ENCODE results near the gene ASB18. TPM values are rescaled to one million over a fixed set of nuclear protein-coding genes. Genes with fewer than 3 reads are reported as not detected.
"Not testable (repeated sequence)": the region's sequence is repeated elsewhere in the genome, so short reads cannot be mapped to it uniquely, and the experiment has no call there.

ASB18 gene
- total and polyA plus RNA-seq, 5 experiments from 2014 or later: not detected

GRCh38 chr2:236271851-236272250, 7.6 kb upstream of the ASB18 start:
- Mint-ChIP-seq H3K4me1 (no peaks in the 10 kb centered on the region), H3K36me3 (peaks cover 0 to 9% (median 1%) of the 10 kb centered on the region in 3 donors), H3K27ac (no peak overlapping the region), H3K27me3 (peaks cover 12 to 54% (median 24%) of the 10 kb centered on the region in 5 donors), H3K4me3 (no peak overlapping the region), H3K9me3 (peaks cover 2 to 32% (median 12%) of the 10 kb centered on the region in 9 donors)
- DNase-seq (no peak), ATAC-seq (no peak)
- POLR2A ChIA-PET: no interaction called here

- H3K9me3 Mint-ChIP-seq: peaks cover 2 to 32% (median 12%) of the 10 kb centered on the region in 9 donors
- H3K4me3 Mint-ChIP-seq, POLR2A ChIA-PET, ATAC-seq, H3K36me3 Mint-ChIP-seq, H3K27ac Mint-ChIP-seq, H3K4me1 Mint-ChIP-seq, DNase-seq: not testable (repeated sequence)
- peaks cover 7 to 50% (median 20%) of the 10 kb centered on the region in 5 donors for H3K27me3 Mint-ChIP-seq
Measured at GRCh38 chr2:236269876-236270275, 5.7 kb upstream of the ASB18 start.

- peaks cover 5 to 40% (median 19%) of the 10 kb centered on the region in 5 donors for H3K27me3 Mint-ChIP-seq
- no peak overlapping the region for H3K4me3 Mint-ChIP-seq
- DNase-seq (no peak), ATAC-seq (no peak)
- POLR2A ChIA-PET: no interaction called here
- no peaks in the 10 kb centered on the region for H3K4me1 Mint-ChIP-seq
- H3K27ac Mint-ChIP-seq: no peak overlapping the region
- peaks cover 5 to 32% (median 18%) of the 10 kb centered on the region in 9 donors for H3K9me3 Mint-ChIP-seq
- H3K36me3 Mint-ChIP-seq: peaks cover 0 to 19% (median 0%) of the 10 kb centered on the region in 3 donors
Measured at GRCh38 chr2:236265675-236266074, 1.5 kb upstream of the ASB18 start.

- peaks cover 0 to 12% (median 0%) of the 10 kb centered on the region in 3 donors for H3K36me3 Mint-ChIP-seq
Measured at GRCh38 chr2:236262238-236262637, 2.0 kb downstream of the ASB18 start.

GRCh38 chr2:236261452-236261851, 2.8 kb downstream of the ASB18 start:
- Mint-ChIP-seq H3K27me3 (peaks cover 12 to 66% (median 35%) of the 10 kb centered on the region in 5 donors), H3K36me3 (peaks cover 0 to 12% (median 0%) of the 10 kb centered on the region in 3 donors), H3K4me3 (no peak overlapping the region), H3K9me3 (peaks cover 0 to 18% (median 8%) of the 10 kb centered on the region in 9 donors), H3K4me1 (no peaks in the 10 kb centered on the region), H3K27ac (no peak overlapping the region)
- ATAC-seq: no peak
- DNase-seq: no peak
- POLR2A ChIA-PET: no interaction called here

More at GRCh38 chr2:236262238-236262637, 2.0 kb downstream of the ASB18 start:
- POLR2A ChIA-PET: no interaction called here
- no peak overlapping the region for H3K27ac Mint-ChIP-seq
- DNase-seq (no peak), ATAC-seq (no peak)
- H3K4me3 Mint-ChIP-seq: no peak overlapping the region
- H3K4me1 Mint-ChIP-seq: no peaks in the 10 kb centered on the region
- peaks cover 0 to 18% (median 8%) of the 10 kb centered on the region in 9 donors for H3K9me3 Mint-ChIP-seq
- peaks cover 8 to 58% (median 34%) of the 10 kb centered on the region in 5 donors for H3K27me3 Mint-ChIP-seq

- Mint-ChIP-seq H3K36me3 (peaks cover 0 to 12% (median 0%) of the 10 kb centered on the region in 3 donors), H3K27ac (no peak overlapping the region), H3K9me3 (peaks cover 0 to 18% (median 8%) of the 10 kb centered on the region in 9 donors), H3K4me1 (no peaks in the 10 kb centered on the region), H3K4me3 (no peak overlapping the region), H3K27me3 (peaks cover 13 to 54% (median 33%) of the 10 kb centered on the region in 5 donors)
- POLR2A ChIA-PET: no interaction called here
- no peak for DNase-seq
- no peak for ATAC-seq
Measured at GRCh38 chr2:236259371-236259770, 4.8 kb downstream of the ASB18 start.

GRCh38 chr2:236257575-236257974, 6.6 kb downstream of the ASB18 start:
- Mint-ChIP-seq H3K9me3 (peaks cover 0 to 18% (median 8%) of the 10 kb centered on the region in 9 donors), H3K27me3 (peaks cover 13 to 60% (median 30%) of the 10 kb centered on the region in 5 donors)
- POLR2A ChIA-PET: no interaction called here

GRCh38 chr2:236257136-236257535, 7.1 kb downstream of the ASB18 start:
- Mint-ChIP-seq H3K36me3 (peaks cover 0 to 12% (median 0%) of the 10 kb centered on the region in 3 donors), H3K27me3 (peaks cover 15 to 62% (median 30%) of the 10 kb centered on the region in 5 donors)
- ATAC-seq: no peak

More at GRCh38 chr2:236257575-236257974, 6.6 kb downstream of the ASB18 start:
- DNase-seq (no peak), ATAC-seq (no peak)
- H3K4me1 Mint-ChIP-seq: no peaks in the 10 kb centered on the region
- no peak overlapping the region for H3K4me3 Mint-ChIP-seq
- no peak overlapping the region for H3K27ac Mint-ChIP-seq
- H3K36me3 Mint-ChIP-seq: peaks cover 0 to 12% (median 0%) of the 10 kb centered on the region in 3 donors

GRCh38 chr2:236256366-236256985, 7.7 kb downstream of the ASB18 start:
- peaks cover 0 to 5% (median 0%) of the 10 kb centered on the region in 3 donors for H3K36me3 Mint-ChIP-seq
- H3K27me3 Mint-ChIP-seq: peaks cover 15 to 63% (median 30%) of the 10 kb centered on the region in 5 donors
- no peaks in the 10 kb centered on the region for H3K4me1 Mint-ChIP-seq
- peaks cover 0 to 9% (median 3%) of the 10 kb centered on the region in 9 donors for H3K9me3 Mint-ChIP-seq
- H3K4me3 Mint-ChIP-seq: no peak overlapping the region
- DNase-seq: no peak
- no peak for ATAC-seq
- no peak overlapping the region for H3K27ac Mint-ChIP-seq
- POLR2A ChIA-PET: no interaction called here

More at GRCh38 chr2:236257136-236257535, 7.1 kb downstream of the ASB18 start:
- H3K4me1 Mint-ChIP-seq: no peaks in the 10 kb centered on the region
- no peak overlapping the region for H3K4me3 Mint-ChIP-seq
- POLR2A ChIA-PET: no interaction called here
- peaks cover 0 to 15% (median 8%) of the 10 kb centered on the region in 9 donors for H3K9me3 Mint-ChIP-seq
- H3K27ac Mint-ChIP-seq: no peak overlapping the region
- no peak for DNase-seq

- Mint-ChIP-seq H3K27me3 (peaks cover 5 to 53% (median 20%) of the 10 kb centered on the region in 5 donors), H3K4me1 (no peaks in the 10 kb centered on the region), H3K27ac (no peak overlapping the region), H3K9me3 (peaks cover 0 to 2% (median 0%) of the 10 kb centered on the region in 9 donors), H3K36me3 (no peaks in the 10 kb centered on the region), H3K4me3 (no peak overlapping the region)
- POLR2A ChIA-PET: no interaction called here
- ATAC-seq: no peak
- DNase-seq: no peak
Measured at GRCh38 chr2:236254674-236255073, 9.5 kb downstream of the ASB18 start.

- H3K36me3 Mint-ChIP-seq: no peaks in the 10 kb centered on the region
- no peaks in the 10 kb centered on the region for H3K4me1 Mint-ChIP-seq
- peaks cover 0 to 2% (median 0%) of the 10 kb centered on the region in 9 donors for H3K9me3 Mint-ChIP-seq
- POLR2A ChIA-PET: no interaction called here
- DNase-seq: no peak
- no peak for ATAC-seq
- H3K27me3 Mint-ChIP-seq: peaks cover 8 to 53% (median 15%) of the 10 kb centered on the region in 5 donors
- H3K4me3 Mint-ChIP-seq: no peak overlapping the region
- no peak overlapping the region for H3K27ac Mint-ChIP-seq
Measured at GRCh38 chr2:236254001-236254400, 10.2 kb downstream of the ASB18 start.

- H3K27me3 Mint-ChIP-seq: peaks cover 10 to 49% (median 12%) of the 10 kb centered on the region in 5 donors
- no peak for DNase-seq
- H3K36me3 Mint-ChIP-seq: no peaks in the 10 kb centered on the region
- H3K9me3 Mint-ChIP-seq: peaks cover 0 to 2% (median 0%) of the 10 kb centered on the region in 9 donors
- POLR2A ChIA-PET: no interaction called here
- H3K4me3 Mint-ChIP-seq: no peak overlapping the region
- ATAC-seq: no peak
- H3K27ac Mint-ChIP-seq: no peak overlapping the region
- no peaks in the 10 kb centered on the region for H3K4me1 Mint-ChIP-seq
Measured at GRCh38 chr2:236252602-236253001, 11.6 kb downstream of the ASB18 start.

GRCh38 chr2:236250909-236251579, 13.2 kb downstream of the ASB18 start:
- Mint-ChIP-seq H3K9me3 (peaks cover 0 to 2% (median 0%) of the 10 kb centered on the region in 9 donors), H3K36me3 (no peaks in the 10 kb centered on the region), H3K4me3 (no peak overlapping the region), H3K27ac (no peak overlapping the region), H3K27me3 (peaks cover 11 to 50% (median 18%) of the 10 kb centered on the region in 5 donors), H3K4me1 (no peaks in the 10 kb centered on the region)
- POLR2A ChIA-PET: no interaction called here
- ATAC-seq (no peak), DNase-seq (no peak)
